ENCODE data around the gene NAPG. TPM values are rescaled to one million over a fixed set of nuclear protein-coding genes. Genes with fewer than 3 reads are reported as not detected.

Gene NAPG
- total and polyA plus RNA-seq, 4 donors = 12.7 to 37.4 (median 26.2) TPM

DNA sequence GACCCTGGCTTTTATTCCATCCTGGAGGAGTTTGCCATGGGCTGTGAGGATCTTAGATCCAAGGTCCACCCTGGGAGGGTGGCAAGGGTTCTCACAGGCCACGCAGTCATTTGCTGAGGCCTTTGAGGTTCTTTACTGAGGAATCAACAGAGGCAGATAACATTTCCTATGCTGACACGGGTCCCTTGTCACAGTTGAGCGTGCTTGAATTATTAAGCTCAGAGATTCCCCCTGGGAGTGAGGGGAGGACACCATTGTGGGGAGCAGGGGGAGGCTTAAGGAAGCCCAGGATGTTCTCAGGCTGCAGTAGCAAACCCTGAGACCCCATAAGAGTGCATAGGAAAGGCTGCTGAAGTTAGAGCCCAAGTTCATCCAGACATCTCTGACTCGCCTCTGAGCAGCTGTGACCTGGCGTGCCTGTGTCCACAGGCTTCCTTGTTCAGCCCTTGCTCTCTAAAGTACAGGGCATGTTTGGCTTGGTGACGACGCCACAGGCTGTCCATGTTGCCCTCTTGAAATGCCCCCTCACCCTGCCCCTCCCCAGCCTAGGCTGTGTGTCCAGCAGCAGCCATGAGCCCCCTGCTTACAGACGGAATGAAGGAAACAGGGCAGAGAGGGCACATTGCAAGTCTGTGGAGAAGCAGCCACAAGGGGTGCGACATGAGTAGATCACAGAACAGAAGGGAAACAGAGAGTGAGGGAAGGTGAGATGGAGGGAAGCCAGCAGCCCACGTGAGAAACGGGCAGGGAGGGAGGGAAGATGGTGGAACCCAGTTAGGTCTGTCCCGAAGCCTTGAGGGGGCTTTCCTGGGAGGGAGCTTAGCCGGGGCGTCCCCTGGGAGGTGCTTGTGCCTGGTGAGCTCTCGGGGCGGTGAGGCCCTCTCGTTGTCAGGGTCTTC, 34.0 kb downstream of the NAPG start:
- TF ChIP-seq, protein P1, sequence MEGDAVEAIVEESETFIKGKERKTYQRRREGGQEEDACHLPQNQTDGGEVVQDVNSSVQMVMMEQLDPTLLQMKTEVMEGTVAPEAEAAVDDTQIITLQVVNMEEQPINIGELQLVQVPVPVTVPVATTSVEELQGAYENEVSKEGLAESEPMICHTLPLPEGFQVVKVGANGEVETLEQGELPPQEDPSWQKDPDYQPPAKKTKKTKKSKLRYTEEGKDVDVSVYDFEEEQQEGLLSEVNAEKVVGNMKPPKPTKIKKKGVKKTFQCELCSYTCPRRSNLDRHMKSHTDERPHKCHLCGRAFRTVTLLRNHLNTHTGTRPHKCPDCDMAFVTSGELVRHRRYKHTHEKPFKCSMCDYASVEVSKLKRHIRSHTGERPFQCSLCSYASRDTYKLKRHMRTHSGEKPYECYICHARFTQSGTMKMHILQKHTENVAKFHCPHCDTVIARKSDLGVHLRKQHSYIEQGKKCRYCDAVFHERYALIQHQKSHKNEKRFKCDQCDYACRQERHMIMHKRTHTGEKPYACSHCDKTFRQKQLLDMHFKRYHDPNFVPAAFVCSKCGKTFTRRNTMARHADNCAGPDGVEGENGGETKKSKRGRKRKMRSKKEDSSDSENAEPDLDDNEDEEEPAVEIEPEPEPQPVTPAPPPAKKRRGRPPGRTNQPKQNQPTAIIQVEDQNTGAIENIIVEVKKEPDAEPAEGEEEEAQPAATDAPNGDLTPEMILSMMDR (IDR thresholded peaks at IDR 0.05; ENCODE audit: control extremely low read depth, extremely low read depth) = no peak
- Histone ChIP-seq H3K9ac (ENCODE audit: insufficient read depth in 1 of 2, low read length in 2 of 2) (peak overlapping the region in 1 of 2 donors; percentile 83), H3K27me3 (ENCODE audit: control insufficient read depth in 3 of 3, insufficient read depth in 3 of 3, low read length in 2 of 3) (no peaks in the 10 kb centered on the region), H3K9me3 (ENCODE audit: control insufficient read depth in 4 of 4, insufficient read depth in 3 of 4, low read length in 3 of 4) (peaks cover 0 to 2% (median 0%) of the 10 kb centered on the region in 4 donors), H3K4me3 (no peak overlapping the region), H3K27ac (ENCODE audit: low read depth in 1 of 2, low read length in 1 of 2) (no peak overlapping the region), H3K36me3 (ENCODE audit: control insufficient read depth in 4 of 4, insufficient read depth in 4 of 4, low read length in 4 of 4) (peaks cover 4 to 12% (median 9%) of the 10 kb centered on the region in 4 donors), H3K4me1 (ENCODE audit: control insufficient read depth in 5 of 5, insufficient read depth in 5 of 5, low read length in 5 of 5) (peaks cover 0 to 11% (median 0%) of the 10 kb centered on the region in 5 donors)
- peak in 1 of 3 donors; percentile 29 for DNase-seq
- 38 to 47% methylated on average over 17 of the region's 17 CpGs for WGBS, 2 donors
- ATAC-seq (ENCODE audit: insufficient read depth, low FRiP score) = no peak

DNA sequence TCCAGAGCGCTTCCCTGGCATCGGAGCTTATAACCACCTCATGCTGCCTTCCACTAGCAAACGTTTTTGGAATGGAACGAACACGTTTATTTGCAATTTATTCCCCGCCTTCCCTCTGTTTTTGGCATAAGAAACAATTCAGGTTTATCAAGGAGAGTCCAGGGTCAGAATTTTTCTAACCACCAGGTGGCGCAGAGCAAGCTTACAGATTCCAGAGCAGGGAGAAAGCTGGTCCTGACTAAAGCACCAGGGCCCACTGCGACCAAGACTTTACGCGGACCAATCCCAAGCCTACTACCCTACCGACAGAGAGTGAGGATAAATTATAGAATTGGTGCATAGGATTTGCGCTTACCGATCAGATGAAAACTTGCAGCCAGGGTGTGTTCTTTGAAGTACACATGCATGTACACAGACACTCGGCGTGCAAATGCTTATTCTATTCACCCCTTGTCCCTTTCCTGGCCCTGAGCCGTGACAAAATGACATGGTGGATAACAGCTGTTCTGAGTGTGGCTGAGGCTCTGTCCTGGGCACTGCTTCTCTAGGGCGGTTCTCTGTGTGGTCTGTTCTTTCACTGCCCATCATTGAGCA, 34.7 kb downstream of the NAPG start:
- peaks cover 0 to 11% (median 0%) of the 10 kb centered on the region in 5 donors for H3K4me1 ChIP-seq (ENCODE audit: control insufficient read depth in 5 of 5, insufficient read depth in 5 of 5, low read length in 5 of 5)
- TF ChIP-seq, protein P1 (IDR thresholded peaks at IDR 0.05; ENCODE audit: control extremely low read depth, extremely low read depth) = peak; percentile 30
- H3K9me3 ChIP-seq (ENCODE audit: control insufficient read depth in 4 of 4, insufficient read depth in 3 of 4, low read length in 3 of 4) = peaks cover 0 to 2% (median 0%) of the 10 kb centered on the region in 4 donors
- no peak overlapping the region for H3K4me3 ChIP-seq
- H3K9ac ChIP-seq (ENCODE audit: insufficient read depth in 1 of 2, low read length in 2 of 2) = peak overlapping the region in 1 of 2 donors; percentile 83
- 30 to 37% methylated on average over 17 of the region's 17 CpGs for WGBS, 2 donors
- DNase-seq (peak; percentile 84 to 91 (median 90)), ATAC-seq (ENCODE audit: insufficient read depth, low FRiP score) (no peak)
- no peaks in the 10 kb centered on the region for H3K27me3 ChIP-seq (ENCODE audit: control insufficient read depth in 3 of 3, insufficient read depth in 3 of 3, low read length in 2 of 3)
- peaks cover 2 to 8% (median 5%) of the 10 kb centered on the region in 4 donors for H3K36me3 ChIP-seq (ENCODE audit: control insufficient read depth in 4 of 4, insufficient read depth in 4 of 4, low read length in 4 of 4)
- no peak overlapping the region for H3K27ac ChIP-seq (ENCODE audit: low read depth in 1 of 2, low read length in 1 of 2)

DNA sequence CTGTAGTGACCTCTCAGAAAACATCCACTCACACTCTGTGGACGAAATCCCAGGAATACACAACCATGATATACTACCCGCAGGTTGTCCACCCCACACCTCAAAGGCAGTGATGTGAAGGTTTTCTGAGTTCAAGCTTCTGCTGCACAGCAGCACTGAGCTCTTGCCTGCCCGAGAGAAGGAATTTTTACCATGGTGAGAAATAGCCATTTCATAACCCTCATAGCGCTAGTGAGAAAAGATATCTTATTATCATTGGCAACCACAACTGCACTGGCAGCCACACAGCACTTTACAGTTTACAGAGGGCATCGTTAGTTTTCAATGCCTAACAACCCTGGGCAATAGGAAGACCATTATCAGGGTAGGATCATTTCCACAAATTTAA, 36.9 kb downstream of the NAPG start:
- H3K27ac ChIP-seq (ENCODE audit: low read depth in 1 of 2, low read length in 1 of 2) = no peak overlapping the region
- TF ChIP-seq, protein P1 (IDR thresholded peaks at IDR 0.05; ENCODE audit: control extremely low read depth, extremely low read depth) = no peak
- H3K27me3 ChIP-seq (ENCODE audit: control insufficient read depth in 3 of 3, insufficient read depth in 3 of 3, low read length in 2 of 3) = no peaks in the 10 kb centered on the region
- DNase-seq (peak in 1 of 3 donors; percentile 34), ATAC-seq (ENCODE audit: insufficient read depth, low FRiP score) (no peak)
- no peak overlapping the region for H3K9ac ChIP-seq (ENCODE audit: insufficient read depth in 1 of 2, low read length in 2 of 2)
- H3K36me3 ChIP-seq (ENCODE audit: control insufficient read depth in 4 of 4, insufficient read depth in 4 of 4, low read length in 4 of 4) = peaks cover 0 to 1% (median 0%) of the 10 kb centered on the region in 4 donors
- H3K9me3 ChIP-seq (ENCODE audit: control insufficient read depth in 4 of 4, insufficient read depth in 3 of 4, low read length in 3 of 4) = peaks cover 0 to 2% (median 0%) of the 10 kb centered on the region in 4 donors
- peaks cover 0 to 11% (median 0%) of the 10 kb centered on the region in 5 donors for H3K4me1 ChIP-seq (ENCODE audit: control insufficient read depth in 5 of 5, insufficient read depth in 5 of 5, low read length in 5 of 5)
- 75 to 77% methylated on average over 5 of the region's 5 CpGs for WGBS, 2 donors
- H3K4me3 ChIP-seq = no peak overlapping the region
